C4-2B (cell line): ENCODE data around the gene SLC1A7.

Experiments used
- ZFX ChIP-seq: fragments of 450-650 bp; IDR thresholded peaks from 2 replicates; pipeline ENCODE4 v1.6.1; 2017
- TF ChIP-seq, protein P1 (sequence below): fragments of 450-650 bp; conservative IDR thresholded peaks from 2 replicates; pipeline ENCODE4 v1.5.1; 2017; ENCODE audit warnings: mild to moderate bottlenecking

DNA sequence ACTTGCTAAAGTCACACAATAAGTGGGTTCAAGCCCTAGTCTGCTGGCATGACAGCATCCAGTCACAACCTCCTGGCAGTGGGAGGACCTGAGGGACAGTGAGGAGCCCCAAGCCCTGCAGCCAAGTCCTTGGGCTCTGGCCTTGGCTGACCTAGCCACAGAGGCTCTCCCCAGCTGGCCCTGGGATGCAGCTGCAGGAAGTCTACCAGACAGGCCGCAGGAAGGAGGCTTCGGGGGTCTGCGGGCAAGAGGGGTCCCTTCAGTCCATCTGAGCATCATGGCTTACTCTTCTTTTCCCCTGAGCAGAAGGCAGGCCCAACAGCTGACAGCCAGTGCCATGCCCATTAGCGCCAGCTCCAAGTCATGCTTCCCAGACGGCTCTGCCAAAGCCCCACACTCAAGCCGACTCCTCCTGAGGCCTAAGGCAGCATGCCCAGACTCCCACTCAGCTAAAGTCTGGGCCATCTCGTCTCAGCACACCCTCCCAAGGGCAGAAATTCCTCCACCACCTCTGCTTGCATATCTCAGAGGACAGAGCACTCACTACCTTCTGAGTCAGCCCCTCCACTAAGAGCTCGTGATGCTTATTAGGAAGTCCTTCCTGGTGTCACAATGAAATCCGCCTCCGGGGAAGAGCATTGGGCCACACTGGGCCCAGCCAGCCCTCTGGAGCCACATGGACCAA, 20.1 kb downstream of the SLC1A7 start:
- TF ChIP-seq, protein P1, sequence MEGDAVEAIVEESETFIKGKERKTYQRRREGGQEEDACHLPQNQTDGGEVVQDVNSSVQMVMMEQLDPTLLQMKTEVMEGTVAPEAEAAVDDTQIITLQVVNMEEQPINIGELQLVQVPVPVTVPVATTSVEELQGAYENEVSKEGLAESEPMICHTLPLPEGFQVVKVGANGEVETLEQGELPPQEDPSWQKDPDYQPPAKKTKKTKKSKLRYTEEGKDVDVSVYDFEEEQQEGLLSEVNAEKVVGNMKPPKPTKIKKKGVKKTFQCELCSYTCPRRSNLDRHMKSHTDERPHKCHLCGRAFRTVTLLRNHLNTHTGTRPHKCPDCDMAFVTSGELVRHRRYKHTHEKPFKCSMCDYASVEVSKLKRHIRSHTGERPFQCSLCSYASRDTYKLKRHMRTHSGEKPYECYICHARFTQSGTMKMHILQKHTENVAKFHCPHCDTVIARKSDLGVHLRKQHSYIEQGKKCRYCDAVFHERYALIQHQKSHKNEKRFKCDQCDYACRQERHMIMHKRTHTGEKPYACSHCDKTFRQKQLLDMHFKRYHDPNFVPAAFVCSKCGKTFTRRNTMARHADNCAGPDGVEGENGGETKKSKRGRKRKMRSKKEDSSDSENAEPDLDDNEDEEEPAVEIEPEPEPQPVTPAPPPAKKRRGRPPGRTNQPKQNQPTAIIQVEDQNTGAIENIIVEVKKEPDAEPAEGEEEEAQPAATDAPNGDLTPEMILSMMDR: no peak
- TF ChIP-seq ZFX: no peak
